ENCODE results near the gene MGAT5B. TPM values are rescaled to one million over a fixed set of nuclear protein-coding genes. Genes with fewer than 3 reads are reported as not detected.

The MGAT5B gene
- total RNA-seq, 1 experiment from 2014 or later = 54.9 TPM

DNA sequence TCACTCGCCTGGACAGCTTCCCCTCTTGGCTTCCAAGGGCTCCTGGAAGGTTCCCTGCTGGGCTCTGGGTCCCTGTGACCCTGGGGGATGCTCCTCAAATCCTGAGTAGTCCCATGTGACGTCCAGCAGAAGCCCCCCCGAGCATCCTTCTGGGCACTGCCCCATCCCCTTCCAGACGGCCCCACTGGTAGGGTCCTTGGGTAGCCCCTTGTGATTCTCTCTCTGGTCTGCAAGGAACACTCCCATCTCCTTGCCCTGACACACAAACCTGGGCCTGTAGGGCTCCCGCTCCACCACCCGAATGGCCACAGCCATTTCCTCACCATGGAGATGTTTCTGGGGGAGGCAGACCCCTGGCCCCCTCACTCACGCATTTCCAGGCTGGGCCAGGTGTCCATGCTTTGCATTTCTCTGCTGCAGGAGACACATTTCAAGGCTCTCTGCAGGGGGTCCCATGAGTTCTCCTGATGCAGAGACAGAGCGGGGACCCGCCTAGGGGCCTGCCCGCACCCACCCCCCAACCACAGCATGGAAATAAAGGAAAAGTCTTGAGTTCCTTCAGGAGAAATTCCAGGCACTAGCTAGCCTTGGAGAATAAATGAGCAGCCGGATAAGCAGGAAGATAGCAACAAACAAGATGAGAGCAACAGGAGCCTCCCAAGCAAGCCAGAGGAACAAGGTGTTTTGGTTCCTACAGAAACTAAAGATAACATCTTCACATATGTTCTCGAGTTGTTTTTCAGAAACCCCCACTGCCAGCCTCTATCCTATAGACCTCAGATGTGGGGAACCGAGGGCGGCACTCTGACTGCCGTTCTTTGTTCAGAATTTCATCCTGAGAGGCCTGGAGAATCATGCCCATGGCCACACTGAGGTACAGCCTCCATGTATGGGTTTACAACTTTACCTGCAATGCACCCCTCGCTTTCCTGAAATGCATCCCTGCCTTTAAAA lies 128.8 kb downstream of the MGAT5B start:
- in situ Hi-C loops (cut with HindIII; ENCODE audit: low pct_unique_long_range_greater_than_20kb, low sequenced_read_pairs) = no loop called here

DNA sequence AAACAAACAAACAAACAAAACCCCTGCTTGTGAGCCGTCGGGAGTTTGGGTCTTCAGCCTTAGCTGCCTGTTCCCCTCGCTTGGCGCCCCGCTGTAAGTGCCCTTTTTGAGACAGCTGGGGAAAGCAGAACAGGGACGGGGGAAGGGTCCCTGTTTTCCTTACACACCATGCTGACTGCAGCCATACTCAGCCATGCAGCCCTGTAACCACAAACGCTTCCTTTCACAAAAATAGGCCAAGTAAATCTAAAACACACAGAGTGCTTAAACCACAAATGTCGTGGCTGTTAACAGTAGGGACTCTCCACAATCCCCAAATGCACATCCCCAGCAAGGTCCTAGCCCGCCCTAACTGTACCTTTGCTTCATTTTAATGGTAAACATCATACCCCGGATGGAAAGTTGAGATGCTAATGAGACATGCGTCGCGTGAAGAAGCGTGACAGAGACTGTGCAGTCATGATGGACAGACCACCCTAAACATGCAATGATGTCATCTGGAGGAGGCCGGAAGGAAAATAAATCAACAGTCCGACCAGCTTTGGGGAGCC lies 129.9 kb downstream of the MGAT5B start:
- in situ Hi-C loops (cut with HindIII; ENCODE audit: low pct_unique_long_range_greater_than_20kb, low sequenced_read_pairs) = no loop called here
- DNase-seq (ENCODE audit: low read depth, low spot score) = no peak

More for the DNA sequence above, 128.8 kb downstream of the MGAT5B start:
- DNase-seq (ENCODE audit: low read depth, low spot score) = no peak

DNA sequence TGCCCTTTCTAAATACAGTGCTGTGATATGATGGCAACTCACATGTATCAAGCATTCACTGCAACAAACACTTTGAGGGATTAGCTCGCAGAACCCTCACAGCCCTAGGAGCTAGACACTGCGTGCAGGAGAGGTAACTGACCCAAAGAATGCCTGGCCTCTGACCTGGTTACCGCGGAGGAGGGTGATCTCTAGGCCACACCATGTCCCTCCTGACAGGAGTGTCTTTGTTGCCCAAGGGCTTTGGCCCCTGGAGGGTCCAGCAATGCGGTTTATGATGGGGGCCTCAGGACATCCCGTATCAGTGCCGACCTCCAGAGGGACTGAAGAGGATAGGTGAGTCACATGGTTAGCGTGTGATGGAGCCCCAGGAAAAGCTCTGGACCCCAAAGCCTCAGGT lies 130.6 kb downstream of the MGAT5B start:
- in situ Hi-C loops (cut with HindIII; ENCODE audit: low pct_unique_long_range_greater_than_20kb, low sequenced_read_pairs) = no loop called here
- DNase-seq (ENCODE audit: low read depth, low spot score) = no peak

Other genes with a start within 250 kb of the MGAT5B start
- 0.79 and 1.7 TPM in 2 replicates for gene ST6GALNAC1, start 224.6 kb upstream of the MGAT5B start, total RNA-seq (2014; rRNA removed; shearing (Covaris generic))
- gene MXRA7, start 157.4 kb upstream of the MGAT5B start, total RNA-seq (2014; rRNA removed; shearing (Covaris generic)) = 197 and 199 TPM in 2 replicates
- 46.1 and 48.7 TPM in 2 replicates for gene JMJD6, start 141.8 kb upstream of the MGAT5B start, total RNA-seq (2014; rRNA removed; shearing (Covaris generic))
- 180 and 183 TPM in 2 replicates for gene METTL23, start 141.6 kb upstream of the MGAT5B start, total RNA-seq (2014; rRNA removed; shearing (Covaris generic))
- 173 and 184 TPM in 2 replicates for gene SRSF2, start 131.1 kb upstream of the MGAT5B start, total RNA-seq (2014; rRNA removed; shearing (Covaris generic))
- 41.4 and 42.3 TPM in 2 replicates for gene MFSD11, start 130.3 kb upstream of the MGAT5B start, total RNA-seq (2014; rRNA removed; shearing (Covaris generic))